ENCODE data around the gene TSPAN12. TPM values are rescaled to one million over a fixed set of nuclear protein-coding genes. Genes with fewer than 3 reads are reported as not detected.

The TSPAN12 gene
- total and polyA plus RNA-seq, 5 donors from 2014 or later = 0.26 TPM; not detected in 4

- Histone ChIP-seq H3K4me3 (ENCODE audit: low read depth, low read length) (no peak overlapping the region), H3K9me3 (ENCODE audit: control insufficient read depth in 2 of 2, low read length in 2 of 2) (no peaks in the 10 kb centered on the region), H3K36me3 (ENCODE audit: control insufficient read depth, insufficient read depth, low read length) (no peaks in the 10 kb centered on the region), H3K4me1 (ENCODE audit: control insufficient read depth, insufficient read depth, low read length, poor library complexity, severe bottlenecking) (no peaks in the 10 kb centered on the region), H3K27ac (ENCODE audit: insufficient read depth, low read length, poor library complexity, severe bottlenecking) (no peak overlapping the region), H3K27me3 (ENCODE audit: control insufficient read depth, insufficient read depth, low read length) (no peaks in the 10 kb centered on the region)
- Mint-ChIP-seq H3K4me1 (no peaks in the 10 kb centered on the region), H3K36me3 (no peaks in the 10 kb centered on the region), H3K4me3 (no peak overlapping the region), H3K27ac (peak overlapping the region in 1 of 3 donors; percentile 30), H3K9me3 (peaks cover 0 to 1% (median 0%) of the 10 kb centered on the region in 7 donors), H3K27me3 (no peaks in the 10 kb centered on the region)
- DNase-seq (no peak), ATAC-seq (ENCODE audit: low read depth in 2 of 2) (no peak)
These were observed 83.5 kb downstream of the TSPAN12 start for GRCh38 chr7:120774481-120774880.

DNA sequence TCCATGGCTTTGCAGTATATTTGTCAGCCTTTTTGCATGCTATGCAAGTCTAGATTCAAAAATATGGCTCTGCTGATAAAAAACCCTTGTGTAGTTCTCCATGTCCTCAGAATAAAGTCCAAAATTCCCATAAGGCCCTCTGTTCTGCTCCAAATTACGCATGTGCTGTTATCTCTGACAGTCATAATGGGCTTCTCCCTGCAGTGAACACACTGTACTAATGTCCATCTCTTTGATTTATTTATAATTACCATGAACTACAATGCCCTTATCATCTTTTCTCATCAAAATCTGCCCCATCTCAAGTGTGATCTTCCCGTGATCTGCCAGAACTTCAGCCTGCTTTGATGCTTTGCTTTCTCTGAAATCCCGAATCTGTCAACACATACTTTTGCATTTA, 87.7 kb downstream of the TSPAN12 start:
- ATAC-seq (ENCODE audit: low read depth in 2 of 2) (no peak), DNase-seq (no peak)
- Histone ChIP-seq H3K27ac (ENCODE audit: insufficient read depth, low read length, poor library complexity, severe bottlenecking) (no peak overlapping the region), H3K27me3 (ENCODE audit: control insufficient read depth, insufficient read depth, low read length) (no peaks in the 10 kb centered on the region), H3K4me3 (ENCODE audit: low read depth, low read length) (no peak overlapping the region), H3K9me3 (ENCODE audit: control insufficient read depth in 2 of 2, low read length in 2 of 2) (no peaks in the 10 kb centered on the region), H3K36me3 (ENCODE audit: control insufficient read depth, insufficient read depth, low read length) (no peaks in the 10 kb centered on the region), H3K4me1 (ENCODE audit: control insufficient read depth, insufficient read depth, low read length, poor library complexity, severe bottlenecking) (no peaks in the 10 kb centered on the region)
- Mint-ChIP-seq H3K9me3 (peaks cover 0 to 3% (median 0%) of the 10 kb centered on the region in 7 donors), H3K36me3 (no peaks in the 10 kb centered on the region), H3K27ac (no peak overlapping the region), H3K4me3 (no peak overlapping the region), H3K4me1 (no peaks in the 10 kb centered on the region), H3K27me3 (no peaks in the 10 kb centered on the region)

DNA sequence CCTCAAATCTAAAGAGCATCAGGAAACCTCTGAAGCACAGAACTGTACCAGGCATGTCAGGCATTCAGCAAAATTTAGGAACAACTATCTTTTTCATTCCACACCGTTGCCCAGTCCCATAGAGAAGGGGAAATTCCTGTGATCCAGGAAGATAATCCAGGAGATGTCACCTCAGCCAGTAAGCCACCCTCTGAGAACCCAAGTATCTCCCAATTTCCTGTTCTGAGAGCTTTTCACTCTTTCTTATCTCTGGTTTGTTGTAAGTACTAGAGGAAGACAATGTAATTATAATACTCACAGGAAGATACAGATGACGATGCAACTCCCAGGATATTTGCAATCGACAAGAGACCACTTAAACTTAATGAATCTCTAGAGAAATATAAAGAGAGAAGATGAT, 97.1 kb downstream of the TSPAN12 start:
- Mint-ChIP-seq H3K36me3 (no peaks in the 10 kb centered on the region), H3K4me3 (no peak overlapping the region), H3K27ac (no peak overlapping the region), H3K9me3 (peaks cover 0 to 2% (median 0%) of the 10 kb centered on the region in 7 donors), H3K27me3 (no peaks in the 10 kb centered on the region), H3K4me1 (no peaks in the 10 kb centered on the region)
- Histone ChIP-seq H3K9me3 (ENCODE audit: control insufficient read depth in 2 of 2, low read length in 2 of 2) (no peaks in the 10 kb centered on the region), H3K36me3 (ENCODE audit: control insufficient read depth, insufficient read depth, low read length) (no peaks in the 10 kb centered on the region), H3K27ac (ENCODE audit: insufficient read depth, low read length, poor library complexity, severe bottlenecking) (no peak overlapping the region), H3K4me3 (ENCODE audit: low read depth, low read length) (no peak overlapping the region), H3K27me3 (ENCODE audit: control insufficient read depth, insufficient read depth, low read length) (no peaks in the 10 kb centered on the region), H3K4me1 (ENCODE audit: control insufficient read depth, insufficient read depth, low read length, poor library complexity, severe bottlenecking) (no peaks in the 10 kb centered on the region)
- ATAC-seq (ENCODE audit: low read depth in 2 of 2) (no peak), DNase-seq (no peak)

DNA sequence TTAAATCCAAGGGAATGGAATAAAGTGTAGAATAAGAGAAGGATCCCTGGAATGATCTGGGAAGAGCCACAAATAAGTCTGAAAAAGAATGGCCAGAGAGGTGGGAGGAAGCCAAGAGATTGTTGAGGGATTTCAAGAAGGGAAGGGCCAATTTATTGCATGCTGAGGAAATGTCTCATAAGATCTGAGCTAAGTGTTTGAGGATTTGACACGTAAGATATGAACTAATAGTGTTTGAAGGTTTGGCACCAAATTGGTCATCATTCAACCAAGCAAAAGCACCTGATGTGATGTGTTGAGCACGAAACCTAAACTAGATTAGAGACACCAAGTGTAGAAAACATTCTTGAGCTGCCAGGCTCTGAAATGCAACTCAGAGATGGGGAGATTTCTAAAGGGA, 97.9 kb downstream of the TSPAN12 start:
- no peaks in the 10 kb centered on the region for H3K27me3 ChIP-seq (ENCODE audit: control insufficient read depth, insufficient read depth, low read length)
- DNase-seq = no peak
- Mint-ChIP-seq H3K4me1 (no peaks in the 10 kb centered on the region), H3K36me3 (no peaks in the 10 kb centered on the region), H3K27ac (no peak overlapping the region), H3K9me3 (peaks cover 0 to under 1% (median 0%) of the 10 kb centered on the region in 7 donors), H3K4me3 (no peak overlapping the region), H3K27me3 (no peaks in the 10 kb centered on the region)
- no peak overlapping the region for H3K27ac ChIP-seq (ENCODE audit: insufficient read depth, low read length, poor library complexity, severe bottlenecking)
- no peaks in the 10 kb centered on the region for H3K4me1 ChIP-seq (ENCODE audit: control insufficient read depth, insufficient read depth, low read length, poor library complexity, severe bottlenecking)
- no peak for ATAC-seq (ENCODE audit: low read depth in 2 of 2)
- H3K36me3 ChIP-seq (ENCODE audit: control insufficient read depth, insufficient read depth, low read length) = no peaks in the 10 kb centered on the region
- H3K4me3 ChIP-seq (ENCODE audit: low read depth, low read length) = no peak overlapping the region
- H3K9me3 ChIP-seq (ENCODE audit: control insufficient read depth in 2 of 2, low read length in 2 of 2) = no peaks in the 10 kb centered on the region

DNA sequence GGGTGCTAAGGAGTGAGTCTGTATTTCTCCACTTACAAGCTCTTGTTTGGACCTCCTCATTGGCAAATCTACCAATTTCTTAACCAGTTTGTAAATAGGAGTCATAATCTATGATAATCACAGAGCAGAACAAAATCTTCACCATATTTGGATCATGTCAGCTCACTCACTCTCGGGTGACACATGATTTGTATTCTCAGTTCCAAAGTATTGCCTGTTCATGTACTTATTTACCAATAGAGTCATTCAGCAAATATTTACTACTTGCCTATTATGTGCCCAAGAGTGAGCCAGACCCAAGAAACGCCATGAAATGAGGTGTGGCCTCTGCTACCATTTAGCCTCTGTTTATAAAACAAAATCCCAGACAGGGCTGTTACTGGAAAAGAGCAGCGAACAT, 114.8 kb downstream of the TSPAN12 start:
- Mint-ChIP-seq H3K9me3 (peaks cover 0 to 3% (median 0%) of the 10 kb centered on the region in 7 donors), H3K4me1 (no peaks in the 10 kb centered on the region), H3K36me3 (no peaks in the 10 kb centered on the region), H3K27me3 (no peaks in the 10 kb centered on the region), H3K4me3 (no peak overlapping the region), H3K27ac (no peak overlapping the region)
- no peaks in the 10 kb centered on the region for H3K36me3 ChIP-seq (ENCODE audit: control insufficient read depth, insufficient read depth, low read length)
- no peaks in the 10 kb centered on the region for H3K4me1 ChIP-seq (ENCODE audit: control insufficient read depth, insufficient read depth, low read length, poor library complexity, severe bottlenecking)
- H3K4me3 ChIP-seq (ENCODE audit: low read depth, low read length) = no peak overlapping the region
- H3K27ac ChIP-seq (ENCODE audit: insufficient read depth, low read length, poor library complexity, severe bottlenecking) = no peak overlapping the region
- H3K9me3 ChIP-seq (ENCODE audit: control insufficient read depth in 2 of 2, low read length in 2 of 2) = no peaks in the 10 kb centered on the region
- no peaks in the 10 kb centered on the region for H3K27me3 ChIP-seq (ENCODE audit: control insufficient read depth, insufficient read depth, low read length)
- DNase-seq (no peak), ATAC-seq (ENCODE audit: low read depth in 2 of 2) (no peak)

GRCh38 chr7:120742372-120742771, 115.6 kb downstream of the TSPAN12 start:
- H3K27ac Mint-ChIP-seq = no peak overlapping the region
- H3K9me3 Mint-ChIP-seq = peaks cover 0 to 3% (median 0%) of the 10 kb centered on the region in 7 donors
- H3K4me3 Mint-ChIP-seq = no peak overlapping the region
- H3K36me3 Mint-ChIP-seq = no peaks in the 10 kb centered on the region
- Histone ChIP-seq H3K9me3 (ENCODE audit: control insufficient read depth in 2 of 2, low read length in 2 of 2) (no peaks in the 10 kb centered on the region), H3K27me3 (ENCODE audit: control insufficient read depth, insufficient read depth, low read length) (no peaks in the 10 kb centered on the region), H3K27ac (ENCODE audit: insufficient read depth, low read length, poor library complexity, severe bottlenecking) (no peak overlapping the region), H3K4me3 (ENCODE audit: low read depth, low read length) (no peak overlapping the region), H3K36me3 (ENCODE audit: control insufficient read depth, insufficient read depth, low read length) (no peaks in the 10 kb centered on the region), H3K4me1 (ENCODE audit: control insufficient read depth, insufficient read depth, low read length, poor library complexity, severe bottlenecking) (no peaks in the 10 kb centered on the region)
- ATAC-seq (ENCODE audit: low read depth in 2 of 2) (no peak), DNase-seq (no peak)
- H3K4me1 Mint-ChIP-seq = no peaks in the 10 kb centered on the region
- H3K27me3 Mint-ChIP-seq = no peaks in the 10 kb centered on the region

- no peaks in the 10 kb centered on the region for H3K27me3 Mint-ChIP-seq
- Histone ChIP-seq H3K4me3 (ENCODE audit: low read depth, low read length) (no peak overlapping the region), H3K27ac (ENCODE audit: insufficient read depth, low read length, poor library complexity, severe bottlenecking) (no peak overlapping the region), H3K9me3 (ENCODE audit: control insufficient read depth in 2 of 2, low read length in 2 of 2) (no peaks in the 10 kb centered on the region), H3K4me1 (ENCODE audit: control insufficient read depth, insufficient read depth, low read length, poor library complexity, severe bottlenecking) (no peaks in the 10 kb centered on the region), H3K27me3 (ENCODE audit: control insufficient read depth, insufficient read depth, low read length) (no peaks in the 10 kb centered on the region), H3K36me3 (ENCODE audit: control insufficient read depth, insufficient read depth, low read length) (no peaks in the 10 kb centered on the region)
- H3K27ac Mint-ChIP-seq = no peak overlapping the region
- ATAC-seq (ENCODE audit: low read depth in 2 of 2) (no peak), DNase-seq (no peak)
- no peaks in the 10 kb centered on the region for H3K36me3 Mint-ChIP-seq
- no peak overlapping the region for H3K4me3 Mint-ChIP-seq
- H3K4me1 Mint-ChIP-seq = no peaks in the 10 kb centered on the region
- H3K9me3 Mint-ChIP-seq = peaks cover 0 to 4% (median 0%) of the 10 kb centered on the region in 7 donors
These were observed 116.4 kb downstream of the TSPAN12 start for GRCh38 chr7:120741371-120742042.

DNA sequence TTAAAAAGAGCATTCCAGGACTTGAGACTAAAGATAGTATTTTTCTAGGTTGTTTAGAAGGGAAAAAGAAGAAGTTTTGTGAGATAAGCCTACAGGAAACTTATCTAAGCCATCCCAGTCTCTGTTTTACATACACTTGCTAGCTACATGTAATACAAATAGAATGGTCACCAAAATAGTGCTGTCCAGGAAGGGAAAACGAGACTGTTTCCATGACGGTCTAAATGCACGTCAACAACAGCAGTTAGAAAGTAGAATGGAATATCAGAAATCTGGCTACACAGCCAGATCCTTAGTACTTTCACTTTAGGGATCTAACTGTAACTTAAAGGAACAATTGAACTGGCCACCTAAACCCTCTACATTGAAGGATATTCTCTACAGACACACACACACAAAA, 117.6 kb downstream of the TSPAN12 start:
- Mint-ChIP-seq H3K9me3 (peaks cover 0 to 4% (median 0%) of the 10 kb centered on the region in 7 donors), H3K4me1 (no peaks in the 10 kb centered on the region), H3K36me3 (no peaks in the 10 kb centered on the region), H3K4me3 (no peak overlapping the region), H3K27ac (no peak overlapping the region), H3K27me3 (no peaks in the 10 kb centered on the region)
- no peak for ATAC-seq (ENCODE audit: low read depth in 2 of 2)
- DNase-seq = no peak
- no peak overlapping the region for H3K27ac ChIP-seq (ENCODE audit: insufficient read depth, low read length, poor library complexity, severe bottlenecking)
- no peaks in the 10 kb centered on the region for H3K27me3 ChIP-seq (ENCODE audit: control insufficient read depth, insufficient read depth, low read length)
- H3K4me1 ChIP-seq (ENCODE audit: control insufficient read depth, insufficient read depth, low read length, poor library complexity, severe bottlenecking) = no peaks in the 10 kb centered on the region
- H3K36me3 ChIP-seq (ENCODE audit: control insufficient read depth, insufficient read depth, low read length) = no peaks in the 10 kb centered on the region
- no peak overlapping the region for H3K4me3 ChIP-seq (ENCODE audit: low read depth, low read length)
- H3K9me3 ChIP-seq (ENCODE audit: control insufficient read depth in 2 of 2, low read length in 2 of 2) = no peaks in the 10 kb centered on the region
